ENCODE data around the gene DPP6. TPM values are rescaled to one million over a fixed set of nuclear protein-coding genes. Genes with fewer than 3 reads are reported as not detected.

The DPP6 gene
- polyA plus RNA-seq, 1 donor (not counting 4 experiments of a cell fraction or from before 2014, with no cell fraction given) = not detected

DNA sequence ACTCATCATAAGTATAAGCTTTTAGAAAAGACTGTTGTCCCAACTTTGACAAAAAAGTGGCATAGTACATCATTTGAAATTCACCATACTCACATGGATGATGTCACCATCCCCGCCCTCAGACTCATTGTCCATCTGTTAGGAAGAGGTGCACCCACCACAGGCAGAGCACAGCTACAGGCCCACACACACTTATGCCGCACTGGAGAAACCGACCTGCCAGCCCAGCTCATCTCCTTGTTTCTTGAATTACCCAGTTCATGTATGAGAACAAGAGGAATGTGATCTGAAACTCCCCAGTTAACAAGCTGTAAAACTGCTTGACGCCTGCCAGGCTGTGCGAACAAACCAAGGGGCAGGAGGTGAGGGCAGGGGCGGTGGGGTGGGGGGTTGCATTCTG, 312.0 kb downstream of the DPP6 start:
- DNase-seq (ENCODE audit: low read depth, low spot score) = no peak
- no peak for FAIRE-seq
- Histone ChIP-seq H3K9me3 (ENCODE audit: control insufficient read depth, low read depth, low read length) (no peaks in the 10 kb centered on the region), H3K4me2 (ENCODE audit: control insufficient read depth, extremely low read depth, insufficient read depth, low read depth, low read length) (no peak overlapping the region), H3K9me1 (ENCODE audit: control insufficient read depth, extremely low read depth, insufficient read depth, low read length) (no peaks in the 10 kb centered on the region), H3K4me1 (ENCODE audit: control insufficient read depth, extremely low read depth, insufficient read depth, low read length) (no peaks in the 10 kb centered on the region), H3K27me3 (ENCODE audit: control insufficient read depth, extremely low read depth, insufficient read depth, low read length) (no peaks in the 10 kb centered on the region), H3K27ac (ENCODE audit: control insufficient read depth, insufficient read depth, low read length) (no peak overlapping the region), H3K4me3 (ENCODE audit: control insufficient read depth in 2 of 3, extremely low read depth in 1 of 3, insufficient read depth in 2 of 3, low read depth in 1 of 3, low read length in 3 of 3) (no peak overlapping the region), H3K79me2 (ENCODE audit: control insufficient read depth, insufficient read depth, low read length) (no peaks in the 10 kb centered on the region), H3K9ac (ENCODE audit: control insufficient read depth, extremely low read depth, insufficient read depth, low read length) (no peak overlapping the region), H3K36me3 (ENCODE audit: control insufficient read depth in 2 of 2, extremely low read depth in 1 of 2, insufficient read depth in 2 of 2, low read length in 2 of 2) (no peaks in the 10 kb centered on the region), H2AFZ (ENCODE audit: control insufficient read depth, low read length) (no peak overlapping the region), H4K20me1 (ENCODE audit: control insufficient read depth, extremely low read depth, insufficient read depth, low read length) (no peaks in the 10 kb centered on the region)
- dilution Hi-C loops (cut with MboI; ENCODE audit: extremely low pct_ligation_motif_present, low sequenced_read_pairs) = no loop called here
- no peak for TF ChIP-seq EZH2 (IDR thresholded peaks at IDR 0.05; ENCODE audit: low read length)

GRCh38 chr7:154371424-154371823, 319.2 kb downstream of the DPP6 start:
- H3K9ac ChIP-seq (ENCODE audit: control insufficient read depth, extremely low read depth, insufficient read depth, low read length) = no peak overlapping the region
- H3K4me3 ChIP-seq (ENCODE audit: control insufficient read depth in 2 of 3, extremely low read depth in 1 of 3, insufficient read depth in 2 of 3, low read depth in 1 of 3, low read length in 3 of 3) = no peak overlapping the region
- no peaks in the 10 kb centered on the region for H3K9me1 ChIP-seq (ENCODE audit: control insufficient read depth, extremely low read depth, insufficient read depth, low read length)
- H3K36me3 ChIP-seq (ENCODE audit: control insufficient read depth in 2 of 2, extremely low read depth in 1 of 2, insufficient read depth in 2 of 2, low read length in 2 of 2) = no peaks in the 10 kb centered on the region
- no peak overlapping the region for H2AFZ ChIP-seq (ENCODE audit: control insufficient read depth, low read length)
- H4K20me1 ChIP-seq (ENCODE audit: control insufficient read depth, extremely low read depth, insufficient read depth, low read length) = no peaks in the 10 kb centered on the region
- H3K27ac ChIP-seq (ENCODE audit: control insufficient read depth, insufficient read depth, low read length) = no peak overlapping the region
- H3K4me1 ChIP-seq (ENCODE audit: control insufficient read depth, extremely low read depth, insufficient read depth, low read length) = no peaks in the 10 kb centered on the region
- FAIRE-seq (no peak), DNase-seq (ENCODE audit: low read depth, low spot score) (no peak)
- dilution Hi-C loops (cut with MboI; ENCODE audit: extremely low pct_ligation_motif_present, low sequenced_read_pairs) = no loop called here
- no peaks in the 10 kb centered on the region for H3K79me2 ChIP-seq (ENCODE audit: control insufficient read depth, insufficient read depth, low read length)
- peaks cover 6% of the 10 kb centered on the region for H3K9me3 ChIP-seq (ENCODE audit: control insufficient read depth, low read depth, low read length)
- TF ChIP-seq CTCF (optimal IDR thresholded peaks at IDR 0.05 in 1 of 3, IDR thresholded peaks at IDR 0.05 in 1 of 3, conservative IDR thresholded peaks at IDR 0.05 in 1 of 3; ENCODE audit: extremely low read depth in 1 of 3, insufficient read depth in 2 of 3, low read length in 3 of 3) = no peak
- no peak for TF ChIP-seq EZH2 (IDR thresholded peaks at IDR 0.05; ENCODE audit: low read length)
- H3K27me3 ChIP-seq (ENCODE audit: control insufficient read depth, extremely low read depth, insufficient read depth, low read length) = no peaks in the 10 kb centered on the region
- H3K4me2 ChIP-seq (ENCODE audit: control insufficient read depth, extremely low read depth, insufficient read depth, low read depth, low read length) = no peak overlapping the region

- no peak overlapping the region for H3K4me3 ChIP-seq (ENCODE audit: control insufficient read depth in 2 of 3, extremely low read depth in 1 of 3, insufficient read depth in 2 of 3, low read depth in 1 of 3, low read length in 3 of 3)
- H3K4me1 ChIP-seq (ENCODE audit: control insufficient read depth, extremely low read depth, insufficient read depth, low read length) = no peaks in the 10 kb centered on the region
- dilution Hi-C loops (cut with MboI; ENCODE audit: extremely low pct_ligation_motif_present, low sequenced_read_pairs) = no loop called here
- H3K27me3 ChIP-seq (ENCODE audit: control insufficient read depth, extremely low read depth, insufficient read depth, low read length) = no peaks in the 10 kb centered on the region
- H2AFZ ChIP-seq (ENCODE audit: control insufficient read depth, low read length) = no peak overlapping the region
- no peak for DNase-seq (ENCODE audit: low read depth, low spot score)
- H4K20me1 ChIP-seq (ENCODE audit: control insufficient read depth, extremely low read depth, insufficient read depth, low read length) = no peaks in the 10 kb centered on the region
- no peaks in the 10 kb centered on the region for H3K9me1 ChIP-seq (ENCODE audit: control insufficient read depth, extremely low read depth, insufficient read depth, low read length)
- no peak for FAIRE-seq
- H3K36me3 ChIP-seq (ENCODE audit: control insufficient read depth in 2 of 2, extremely low read depth in 1 of 2, insufficient read depth in 2 of 2, low read length in 2 of 2) = no peaks in the 10 kb centered on the region
- no peak for TF ChIP-seq CTCF (optimal IDR thresholded peaks at IDR 0.05 in 1 of 3, IDR thresholded peaks at IDR 0.05 in 1 of 3, conservative IDR thresholded peaks at IDR 0.05 in 1 of 3; ENCODE audit: extremely low read depth in 1 of 3, insufficient read depth in 2 of 3, low read length in 3 of 3)
- TF ChIP-seq EZH2 (IDR thresholded peaks at IDR 0.05; ENCODE audit: low read length) = no peak
- H3K79me2 ChIP-seq (ENCODE audit: control insufficient read depth, insufficient read depth, low read length) = no peaks in the 10 kb centered on the region
- no peak overlapping the region for H3K9ac ChIP-seq (ENCODE audit: control insufficient read depth, extremely low read depth, insufficient read depth, low read length)
- H3K4me2 ChIP-seq (ENCODE audit: control insufficient read depth, extremely low read depth, insufficient read depth, low read depth, low read length) = no peak overlapping the region
- no peak overlapping the region for H3K27ac ChIP-seq (ENCODE audit: control insufficient read depth, insufficient read depth, low read length)
- peaks cover 6% of the 10 kb centered on the region for H3K9me3 ChIP-seq (ENCODE audit: control insufficient read depth, low read depth, low read length)
Observed at GRCh38 chr7:154372011-154372601, 319.9 kb downstream of the DPP6 start.

Data from keratinocyte (primary cell).